ENCODE results near the gene PDCD1.
"Not testable (repeated sequence)": the region's sequence is repeated elsewhere in the genome, so short reads cannot be mapped to it uniquely, and the experiment has no call there.

DNA sequence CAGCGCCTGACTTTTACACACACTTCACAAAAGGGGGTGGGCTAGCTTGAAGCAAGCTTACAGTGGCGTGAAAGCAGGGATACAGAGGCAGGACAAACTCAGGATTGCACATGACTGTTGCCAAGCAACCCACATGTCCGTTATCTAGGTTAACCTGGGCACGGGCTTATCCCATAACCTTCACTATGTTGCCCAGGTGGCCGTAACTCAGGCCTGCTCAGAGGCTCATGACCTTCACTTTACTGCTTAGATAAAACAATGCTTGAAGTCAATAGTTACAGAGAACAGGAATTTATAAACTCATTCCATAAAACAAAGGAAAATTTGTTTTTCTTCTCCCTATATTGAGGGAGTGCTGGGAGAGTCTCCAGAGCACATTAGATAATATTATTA, 47.7 kb upstream of the PDCD1 start:
- TF ChIP-seq, protein P1, sequence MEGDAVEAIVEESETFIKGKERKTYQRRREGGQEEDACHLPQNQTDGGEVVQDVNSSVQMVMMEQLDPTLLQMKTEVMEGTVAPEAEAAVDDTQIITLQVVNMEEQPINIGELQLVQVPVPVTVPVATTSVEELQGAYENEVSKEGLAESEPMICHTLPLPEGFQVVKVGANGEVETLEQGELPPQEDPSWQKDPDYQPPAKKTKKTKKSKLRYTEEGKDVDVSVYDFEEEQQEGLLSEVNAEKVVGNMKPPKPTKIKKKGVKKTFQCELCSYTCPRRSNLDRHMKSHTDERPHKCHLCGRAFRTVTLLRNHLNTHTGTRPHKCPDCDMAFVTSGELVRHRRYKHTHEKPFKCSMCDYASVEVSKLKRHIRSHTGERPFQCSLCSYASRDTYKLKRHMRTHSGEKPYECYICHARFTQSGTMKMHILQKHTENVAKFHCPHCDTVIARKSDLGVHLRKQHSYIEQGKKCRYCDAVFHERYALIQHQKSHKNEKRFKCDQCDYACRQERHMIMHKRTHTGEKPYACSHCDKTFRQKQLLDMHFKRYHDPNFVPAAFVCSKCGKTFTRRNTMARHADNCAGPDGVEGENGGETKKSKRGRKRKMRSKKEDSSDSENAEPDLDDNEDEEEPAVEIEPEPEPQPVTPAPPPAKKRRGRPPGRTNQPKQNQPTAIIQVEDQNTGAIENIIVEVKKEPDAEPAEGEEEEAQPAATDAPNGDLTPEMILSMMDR (tag by site-specific recombination; IDR thresholded peaks at IDR 0.05) = not testable (repeated sequence)
- not testable (repeated sequence) for TF ChIP-seq IKZF3, ZBTB17, ZNF140, OVOL3 (tag by site-specific recombination; IDR thresholded peaks at IDR 0.05)
- TF ChIP-seq, protein P2, sequence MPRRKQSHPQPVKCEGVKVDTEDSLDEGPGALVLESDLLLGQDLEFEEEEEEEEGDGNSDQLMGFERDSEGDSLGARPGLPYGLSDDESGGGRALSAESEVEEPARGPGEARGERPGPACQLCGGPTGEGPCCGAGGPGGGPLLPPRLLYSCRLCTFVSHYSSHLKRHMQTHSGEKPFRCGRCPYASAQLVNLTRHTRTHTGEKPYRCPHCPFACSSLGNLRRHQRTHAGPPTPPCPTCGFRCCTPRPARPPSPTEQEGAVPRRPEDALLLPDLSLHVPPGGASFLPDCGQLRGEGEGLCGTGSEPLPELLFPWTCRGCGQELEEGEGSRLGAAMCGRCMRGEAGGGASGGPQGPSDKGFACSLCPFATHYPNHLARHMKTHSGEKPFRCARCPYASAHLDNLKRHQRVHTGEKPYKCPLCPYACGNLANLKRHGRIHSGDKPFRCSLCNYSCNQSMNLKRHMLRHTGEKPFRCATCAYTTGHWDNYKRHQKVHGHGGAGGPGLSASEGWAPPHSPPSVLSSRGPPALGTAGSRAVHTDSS (tag by site-specific recombination; IDR thresholded peaks at IDR 0.05) = not testable (repeated sequence)

Measured in HEK293 (cell line).